Gastroesophageal sphincter (tissue), 3 donors: ENCODE results near the gene PVALB.

ENCODE experiments used
- POLR2A ChIP-seq, 2 donors: fragments of 450-650 bp; IDR thresholded peaks; one replicate each; pipeline ENCODE4 v1.6.1; 2017; ENCODE audit warnings: antibody characterized with exemption in 2 of 2, mild to moderate bottlenecking in 2 of 2, moderate library complexity in 1 of 2
- TF ChIP-seq, protein P1 (sequence below), 4 experiments: fragments of 200-600 bp in 2 of 4; fragments of 450-650 bp in 2 of 4; sonication (generic) in 1 of 4; IDR thresholded peaks; one replicate each; pipeline ENCODE4 v1.5.1; 2017 to 2019; ENCODE audit warnings: antibody characterized with exemption in 4 of 4, mild to moderate bottlenecking in 2 of 4, moderate library complexity in 2 of 4

DNA sequence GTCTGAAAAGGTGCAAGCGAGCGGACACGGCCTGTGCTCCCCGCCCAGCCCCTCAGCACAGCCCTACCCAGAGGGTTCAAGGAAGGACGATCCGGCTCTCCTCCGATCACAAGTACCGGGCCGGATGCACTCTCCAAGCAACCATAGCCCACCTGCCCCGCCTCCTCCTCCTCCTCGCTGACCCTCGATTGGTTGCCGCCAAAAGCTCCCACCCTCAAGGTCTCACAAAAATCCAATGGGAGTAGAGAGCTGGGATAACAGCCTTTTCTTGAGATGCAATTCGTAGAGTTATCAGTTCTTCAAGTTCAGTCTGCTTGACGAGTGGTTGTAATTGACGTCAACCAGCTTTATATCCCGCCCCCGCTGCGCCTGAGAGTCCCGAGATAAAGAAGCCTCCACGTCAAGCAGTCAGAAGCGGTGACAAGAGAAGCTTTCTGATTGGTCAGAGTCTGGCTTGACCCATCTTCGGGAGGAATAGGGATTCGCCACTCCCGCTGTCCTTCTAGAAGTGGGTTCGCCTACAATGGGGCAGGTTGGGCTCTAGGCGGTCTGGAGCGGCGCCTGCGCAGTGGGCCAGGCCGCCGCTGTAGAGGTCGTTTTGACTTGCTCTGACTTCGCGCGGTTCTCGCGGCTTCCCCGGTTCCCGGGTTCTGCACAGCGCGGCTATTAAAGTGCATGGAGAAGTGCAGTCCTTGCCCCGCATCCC is 40.7 kb downstream of the PVALB start, which contains the start of gene IFT27:
- TF ChIP-seq, protein P1, sequence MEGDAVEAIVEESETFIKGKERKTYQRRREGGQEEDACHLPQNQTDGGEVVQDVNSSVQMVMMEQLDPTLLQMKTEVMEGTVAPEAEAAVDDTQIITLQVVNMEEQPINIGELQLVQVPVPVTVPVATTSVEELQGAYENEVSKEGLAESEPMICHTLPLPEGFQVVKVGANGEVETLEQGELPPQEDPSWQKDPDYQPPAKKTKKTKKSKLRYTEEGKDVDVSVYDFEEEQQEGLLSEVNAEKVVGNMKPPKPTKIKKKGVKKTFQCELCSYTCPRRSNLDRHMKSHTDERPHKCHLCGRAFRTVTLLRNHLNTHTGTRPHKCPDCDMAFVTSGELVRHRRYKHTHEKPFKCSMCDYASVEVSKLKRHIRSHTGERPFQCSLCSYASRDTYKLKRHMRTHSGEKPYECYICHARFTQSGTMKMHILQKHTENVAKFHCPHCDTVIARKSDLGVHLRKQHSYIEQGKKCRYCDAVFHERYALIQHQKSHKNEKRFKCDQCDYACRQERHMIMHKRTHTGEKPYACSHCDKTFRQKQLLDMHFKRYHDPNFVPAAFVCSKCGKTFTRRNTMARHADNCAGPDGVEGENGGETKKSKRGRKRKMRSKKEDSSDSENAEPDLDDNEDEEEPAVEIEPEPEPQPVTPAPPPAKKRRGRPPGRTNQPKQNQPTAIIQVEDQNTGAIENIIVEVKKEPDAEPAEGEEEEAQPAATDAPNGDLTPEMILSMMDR (IDR thresholded peaks at IDR 0.05), result no peak
- peak in 1 of 2 donors; percentile 33 for TF ChIP-seq POLR2A (IDR thresholded peaks at IDR 0.05)
